Measurements from ENCODE around the gene MLF2. TPM values are rescaled to one million over a fixed set of nuclear protein-coding genes. Genes with fewer than 3 reads are reported as not detected.

MLF2 gene
- 147 and 175 TPM in 2 replicates for total RNA-seq

GRCh38 chr12:6752921-6753771 lies at the start of gene MLF2:
Gene MLF2, minus strand, starts transcription at chr12:6753141. Its CDS starts 807 bp downstream, at chr12:6752334.

GRCh38 chr12:6788972-6789924 lies 36.3 kb upstream of the MLF2 start, which contains the start of gene CD4:
Gene CD4, plus strand, starts transcription at chr12:6789528. Its CDS starts 10,611 bp downstream, at chr12:6800139.

GRCh38 chr12:6772331-6772695 lies 19.4 kb upstream of the MLF2 start, which contains the start of gene LAG3:
Gene LAG3, plus strand, starts transcription at chr12:6772520. Its CDS starts 333 bp downstream, at chr12:6772853.

GRCh38 chr12:6765634-6766581 lies 13.0 kb upstream of the MLF2 start, which contains the start of gene PTMS:
Gene PTMS, plus strand, starts transcription at chr12:6766363. Its CDS starts 343 bp downstream, at chr12:6766706.

DNA sequence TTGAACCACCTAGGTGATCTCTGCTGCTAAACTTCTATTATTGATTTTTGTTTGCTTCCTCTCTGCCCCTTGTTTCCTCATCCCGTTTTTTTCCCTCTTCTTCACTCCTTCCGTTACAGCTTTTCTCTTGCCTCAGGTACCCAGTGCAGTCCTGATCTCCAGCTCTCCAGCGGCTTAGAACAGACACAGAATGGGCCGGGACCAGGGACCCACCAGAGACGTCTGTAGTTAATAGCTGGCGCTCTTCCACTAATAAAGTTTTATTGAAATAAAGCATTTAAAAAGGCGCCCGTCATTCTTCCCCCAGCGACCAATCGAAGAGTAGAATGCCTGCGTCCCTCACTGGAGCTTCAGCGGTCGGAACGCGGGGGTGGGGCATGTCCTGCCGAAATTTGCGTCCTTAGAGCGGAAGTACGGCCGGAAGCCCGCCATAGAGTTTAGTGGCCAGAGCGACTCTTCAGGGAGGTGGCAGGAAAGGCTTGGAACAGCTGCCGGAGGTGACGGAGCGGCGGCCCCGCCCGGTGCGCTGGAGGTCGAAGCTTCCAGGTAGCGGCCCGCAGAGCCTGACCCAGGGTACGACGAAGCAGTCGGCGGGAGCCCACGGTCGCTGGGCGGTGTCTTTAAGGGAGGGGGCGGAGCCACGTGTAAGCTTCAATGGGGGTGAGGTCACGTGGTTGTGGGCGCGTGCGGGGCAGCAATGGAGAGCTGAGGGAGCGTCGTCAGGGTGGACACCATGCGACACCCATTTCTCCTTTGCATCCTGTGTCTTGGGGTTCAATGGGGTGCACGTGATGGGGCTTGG lies 29.1 kb downstream of the MLF2 start, which contains the start of gene COPS7A:
Gene COPS7A, plus strand, starts transcription at position 440 of the 802 bp plus-strand sequence. CDS start 611 bp downstream, outside the sequence.

GRCh38 chr12:6700646-6701051 lies 52.3 kb downstream of the MLF2 start, which contains the start of gene PIANP:
Gene PIANP, minus strand, starts transcription at chr12:6700815. Its CDS starts 2,754 bp downstream, at chr12:6698061.

Other genes starting within 250 kb of the MLF2 start
- 10,543 and 12,698 TPM in 2 replicates for gene GAPDH, start 218.6 kb downstream of the MLF2 start, total RNA-seq
- 9.0 and 21.4 TPM in 2 replicates for gene IFFO1, start 197.1 kb downstream of the MLF2 start, total RNA-seq
- 16.3 and 29.1 TPM in 2 replicates for gene NOP2, start 184.8 kb downstream of the MLF2 start, total RNA-seq
- gene CHD4, start 145.8 kb downstream of the MLF2 start, total RNA-seq, result 152 and 224 TPM in 2 replicates
- not detected in 2 replicates for gene LPAR5, start 117.2 kb downstream of the MLF2 start, total RNA-seq
- under 0.01 TPM in 1 of 2 replicates, not detected in the other for gene ACRBP, start 105.7 kb downstream of the MLF2 start, total RNA-seq
- gene ING4, start 90.0 kb downstream of the MLF2 start, total RNA-seq, result 19.7 and 33.5 TPM in 2 replicates
- gene ZNF384, start 63.8 kb downstream of the MLF2 start, total RNA-seq, result 9.0 and 11.3 TPM in 2 replicates
- gene PIANP, start 52.3 kb downstream of the MLF2 start, total RNA-seq, result under 0.01 TPM in 2 replicates
- 87.9 and 100 TPM in 2 replicates for gene COPS7A, start 29.1 kb downstream of the MLF2 start, total RNA-seq
- 17.2 and 38.0 TPM in 2 replicates for gene PTMS, start 13.2 kb upstream of the MLF2 start, total RNA-seq
- gene LAG3, start 19.4 kb upstream of the MLF2 start, total RNA-seq, result not detected in 2 replicates
- 0.28 and 0.58 TPM in 2 replicates for gene CD4, start 36.4 kb upstream of the MLF2 start, total RNA-seq
- gene GPR162, start 68.7 kb upstream of the MLF2 start, total RNA-seq, result 0.96 and 2.5 TPM in 2 replicates
- gene P3H3, start 75.3 kb upstream of the MLF2 start, total RNA-seq, result 79.6 and 124 TPM in 2 replicates
- gene GNB3, start 87.8 kb upstream of the MLF2 start, total RNA-seq, result 1.4 and 2.5 TPM in 2 replicates
- gene CDCA3, start 98.1 kb upstream of the MLF2 start, total RNA-seq, result 5.6 and 29.7 TPM in 2 replicates
- 77.8 and 123 TPM in 2 replicates for gene USP5, start 99.0 kb upstream of the MLF2 start, total RNA-seq
- 1,644 and 1,719 TPM in 2 replicates for gene TPI1, start 114.4 kb upstream of the MLF2 start, total RNA-seq
- 3.6 and 4.2 TPM in 2 replicates for gene SPSB2, start 120.2 kb upstream of the MLF2 start, total RNA-seq
- gene LRRC23, start 151.7 kb upstream of the MLF2 start, total RNA-seq, result 8.6 and 18.0 TPM in 2 replicates
- 40.8 and 66.8 TPM in 2 replicates for gene ENO2, start 161.4 kb upstream of the MLF2 start, total RNA-seq
- 4.4 and 9.0 TPM in 2 replicates for gene ATN1, start 174.8 kb upstream of the MLF2 start, total RNA-seq
- not detected in 2 replicates for gene RNU7-1, start 190.7 kb upstream of the MLF2 start, total RNA-seq
- gene C12orf57, start 190.9 kb upstream of the MLF2 start, total RNA-seq, result 75.3 and 141 TPM in 2 replicates
- gene PTPN6, start 198.2 kb upstream of the MLF2 start, total RNA-seq, result under 0.01 TPM in 1 of 2 replicates, not detected in the other
- 149 and 175 TPM in 2 replicates for gene PHB2, start 217.5 kb upstream of the MLF2 start, total RNA-seq
- gene EMG1, start 217.8 kb upstream of the MLF2 start, total RNA-seq, result 49.3 and 94.9 TPM in 2 replicates

All from regular cardiac myocyte (primary cell).